ENCODE results near the gene BOC.

The BOC gene

GRCh38 chr3:113211330-113212149 lies at the start of gene BOC:
TSS of gene BOC (plus strand) at chr3:113211557. CDS start at chr3:113249803, 38,246 bp downstream.
- no peaks in the 10 kb centered on the region for H4K20me1 ChIP-seq (ENCODE audit: control insufficient read depth, insufficient read depth, low read depth, low read length)
- TF ChIP-seq CTCF (IDR thresholded peaks at IDR 0.05; ENCODE audit: low read depth, low read length, poor library complexity, severe bottlenecking) (no peak), EZH2phosphoT487 (IDR thresholded peaks at IDR 0.05; ENCODE audit: borderline replicate concordance, low read length) (no peak; the same call in 1 of the 2 replicates)
- H3K79me2 ChIP-seq (ENCODE audit: control insufficient read depth, low read length): no peaks in the 10 kb centered on the region
- H3K4me2 ChIP-seq (ENCODE audit: low read length): no peak within 1 kb of the TSS
- H3K4me3 ChIP-seq (ENCODE audit: low read length): no peak within 1 kb of the TSS
- H3K27me3 ChIP-seq (ENCODE audit: control insufficient read depth, low read length): peaks cover 18% of the 10 kb centered on the region
- no peaks in the 10 kb centered on the region for H3K36me3 ChIP-seq (ENCODE audit: control insufficient read depth, low read length)
- no peaks in the 10 kb centered on the region for H3K9me3 ChIP-seq (ENCODE audit: control insufficient read depth, insufficient read depth, low read length)
- H3K4me1 ChIP-seq (ENCODE audit: control insufficient read depth, low read length): no peaks in the 10 kb centered on the region
- no peak within 1 kb of the TSS for H3K27ac ChIP-seq (ENCODE audit: low read depth, low read length)
- no peaks in the 10 kb centered on the region for H3K9me2 ChIP-seq (replicated peaks; ENCODE audit: control insufficient read depth, low read length)
- no peaks in the 10 kb centered on the region for H3F3A ChIP-seq (ENCODE audit: control insufficient read depth, insufficient read depth)

GRCh38 chr3:113161661-113162060 lies 49.7 kb upstream of the BOC start:
- TF ChIP-seq EZH2phosphoT487 (IDR thresholded peaks at IDR 0.05; ENCODE audit: borderline replicate concordance, low read length) (no peak), CTCF (IDR thresholded peaks at IDR 0.05; ENCODE audit: low read depth, low read length, poor library complexity, severe bottlenecking) (no peak)

GRCh38 chr3:113163152-113163551 lies 48.2 kb upstream of the BOC start:
- Histone ChIP-seq H3K36me3 (ENCODE audit: control insufficient read depth, low read length) (no peaks in the 10 kb centered on the region), H3K4me1 (ENCODE audit: control insufficient read depth, low read length) (no peaks in the 10 kb centered on the region), H3K9me2 (replicated peaks; ENCODE audit: control insufficient read depth, low read length) (no peaks in the 10 kb centered on the region), H3K4me3 (ENCODE audit: low read length) (no peak overlapping the region), H3K27ac (ENCODE audit: low read depth, low read length) (no peak overlapping the region), H4K20me1 (ENCODE audit: control insufficient read depth, insufficient read depth, low read depth, low read length) (no peaks in the 10 kb centered on the region), H3K4me2 (ENCODE audit: low read length) (no peak overlapping the region), H3K9me3 (ENCODE audit: control insufficient read depth, insufficient read depth, low read length) (no peaks in the 10 kb centered on the region), H3K79me2 (ENCODE audit: control insufficient read depth, low read length) (no peaks in the 10 kb centered on the region), H3F3A (ENCODE audit: control insufficient read depth, insufficient read depth) (no peaks in the 10 kb centered on the region), H3K27me3 (ENCODE audit: control insufficient read depth, low read length) (no peaks in the 10 kb centered on the region)
- TF ChIP-seq EZH2phosphoT487 (IDR thresholded peaks at IDR 0.05; ENCODE audit: borderline replicate concordance, low read length) (no peak), CTCF (IDR thresholded peaks at IDR 0.05; ENCODE audit: low read depth, low read length, poor library complexity, severe bottlenecking) (no peak)

More at GRCh38 chr3:113161661-113162060, 49.7 kb upstream of the BOC start:
- no peaks in the 10 kb centered on the region for H3K27me3 ChIP-seq (ENCODE audit: control insufficient read depth, low read length)
- H3K4me1 ChIP-seq (ENCODE audit: control insufficient read depth, low read length): no peaks in the 10 kb centered on the region
- H3K4me2 ChIP-seq (ENCODE audit: low read length): no peak overlapping the region
- no peak overlapping the region for H3K27ac ChIP-seq (ENCODE audit: low read depth, low read length)
- H3F3A ChIP-seq (ENCODE audit: control insufficient read depth, insufficient read depth): no peaks in the 10 kb centered on the region
- no peaks in the 10 kb centered on the region for H3K36me3 ChIP-seq (ENCODE audit: control insufficient read depth, low read length)
- H4K20me1 ChIP-seq (ENCODE audit: control insufficient read depth, insufficient read depth, low read depth, low read length): no peaks in the 10 kb centered on the region
- H3K9me3 ChIP-seq (ENCODE audit: control insufficient read depth, insufficient read depth, low read length): no peaks in the 10 kb centered on the region
- no peaks in the 10 kb centered on the region for H3K79me2 ChIP-seq (ENCODE audit: control insufficient read depth, low read length)
- no peaks in the 10 kb centered on the region for H3K9me2 ChIP-seq (replicated peaks; ENCODE audit: control insufficient read depth, low read length)
- H3K4me3 ChIP-seq (ENCODE audit: low read length): no peak overlapping the region

Measured in DOHH2 (cell line).